GM18508 (cell line): ENCODE results near the gene CPHXL2.

ENCODE experiments used
- ATAC-seq: cut with Tn5 transposase; IDR thresholded peaks from one replicate; pipeline ENCODE4 v1.9.1; 2021; ENCODE audit warnings: moderate number of reproducible peaks; ENCODE audit not compliant: insufficient read depth, unreplicated experiment

CPHXL2 gene

DNA sequence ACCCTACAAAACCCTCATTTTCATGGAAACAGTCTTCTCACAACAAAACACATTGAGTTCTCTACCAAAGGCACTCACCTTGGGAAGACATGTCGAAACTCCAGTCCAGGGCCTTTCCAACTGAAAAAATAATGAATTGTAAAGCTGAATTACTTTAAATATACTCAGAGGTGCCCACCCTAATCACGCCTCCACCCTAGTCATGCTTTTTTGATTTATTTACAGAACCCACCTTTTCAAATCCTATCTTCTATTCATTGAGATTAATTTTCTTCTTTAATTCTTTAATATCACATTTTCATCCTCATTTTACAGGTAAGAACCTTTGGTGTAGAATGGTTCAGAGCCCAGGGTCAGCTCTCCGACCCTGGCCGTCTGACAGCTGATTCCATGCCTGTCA lies at the start of gene CPHXL2:
Gene CPHXL2 (minus strand): TSS at position 101 of the 400 bp plus-strand sequence. CDS start 10 bp downstream, at position 91.
- ATAC-seq = no peak

DNA sequence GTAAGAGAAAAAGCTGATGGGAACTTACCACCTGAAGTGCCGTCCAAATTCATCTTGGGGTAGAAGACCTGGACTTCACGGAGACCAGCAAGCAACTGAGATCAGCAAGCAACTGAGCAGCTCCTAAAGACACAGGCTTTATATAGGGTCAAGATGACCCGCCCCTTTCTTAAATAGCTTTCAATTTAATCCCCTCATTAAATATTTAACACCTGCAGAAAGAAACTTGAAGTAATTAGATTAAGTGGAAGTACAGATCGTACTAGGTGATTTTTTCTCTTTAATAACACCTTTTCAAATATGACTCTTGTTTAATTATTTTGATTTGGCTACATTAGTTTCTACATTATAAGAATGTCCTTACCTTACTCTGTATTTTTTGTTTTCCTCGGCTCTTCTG lies 49.6 kb upstream of the CPHXL2 start, which contains the start of gene CPHXL:
Gene CPHXL (minus strand): TSS at position 101 of the 400 bp plus-strand sequence. CDS start 48 bp downstream, at position 53.
- no peak for ATAC-seq

DNA sequence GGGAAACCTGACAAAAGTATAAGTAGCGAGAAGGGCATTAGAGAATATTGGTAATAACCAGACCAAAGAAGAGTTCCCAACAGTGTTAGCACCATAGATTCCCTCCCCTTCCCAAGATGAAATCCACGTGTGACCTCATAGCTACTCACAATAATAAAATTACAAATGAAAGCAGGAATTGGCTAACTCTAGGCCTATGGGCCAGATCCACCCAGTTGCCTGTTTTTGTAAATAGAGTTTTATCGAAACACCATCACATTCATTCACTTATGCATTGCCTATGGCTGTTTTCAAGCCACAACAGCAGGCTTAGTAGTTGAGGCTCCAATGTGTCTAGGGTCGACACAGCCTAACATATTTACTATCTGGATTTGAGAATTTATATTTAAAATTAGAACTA lies 41.6 kb upstream of the CPHXL2 start:
- ATAC-seq = no peak

DNA sequence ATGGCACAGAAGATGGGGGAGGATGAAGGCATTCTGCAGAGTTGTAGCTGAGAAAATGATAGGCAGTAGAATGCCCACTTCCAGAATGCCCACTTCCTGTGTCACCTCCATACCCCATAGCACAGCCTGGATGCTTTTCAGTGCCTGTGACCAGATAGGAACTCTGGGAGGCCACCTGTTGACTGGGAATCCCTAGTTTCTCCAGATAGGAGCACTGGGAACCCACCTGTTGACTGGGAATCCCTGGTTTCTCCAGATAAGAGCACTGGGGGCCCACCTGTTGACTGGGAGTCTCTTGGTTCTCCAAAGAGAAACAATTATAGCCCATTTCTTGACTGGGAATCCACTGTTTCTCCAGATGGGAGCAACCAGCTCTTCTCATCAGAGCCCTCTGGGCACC lies 37.9 kb upstream of the CPHXL2 start:
- no peak for ATAC-seq

DNA sequence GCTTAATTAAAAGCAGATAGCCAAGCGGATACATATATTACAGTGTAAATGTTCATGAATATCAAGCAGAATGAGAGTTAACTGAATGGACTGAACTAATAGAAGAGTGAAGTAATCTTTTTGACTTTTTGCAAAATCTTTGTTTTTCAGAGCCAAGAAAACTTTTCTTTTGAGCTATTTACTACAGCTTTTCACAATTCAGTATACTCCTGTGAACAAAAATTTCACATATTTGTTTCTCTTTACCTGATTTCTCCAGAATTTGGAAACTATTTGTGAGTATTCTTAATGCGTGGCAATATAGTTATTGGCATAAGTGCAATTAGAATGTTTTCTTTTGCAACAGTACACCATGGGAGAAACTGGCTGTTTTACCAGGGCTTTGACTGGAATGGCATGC lies 33.5 kb upstream of the CPHXL2 start:
- no peak for ATAC-seq

DNA sequence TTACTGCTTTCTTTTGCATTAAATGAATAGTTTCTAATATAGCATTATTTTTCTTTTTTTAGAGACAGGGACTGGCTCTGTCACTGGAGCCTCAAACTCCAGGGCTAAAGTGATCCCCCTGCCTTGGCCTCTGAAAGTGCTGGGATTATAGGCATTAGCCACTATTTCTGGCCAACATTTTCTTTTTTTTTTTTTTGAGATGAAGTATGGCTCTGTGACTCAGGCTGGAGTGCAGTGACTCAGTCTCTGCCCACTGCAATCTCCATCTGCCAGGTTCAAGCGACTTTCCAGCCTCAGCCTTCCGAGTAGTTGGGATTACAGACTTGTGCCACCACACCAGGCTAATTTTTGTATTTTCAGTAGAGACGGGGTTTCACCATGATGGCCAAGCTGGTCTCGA lies 26.5 kb upstream of the CPHXL2 start:
- no peak for ATAC-seq

DNA sequence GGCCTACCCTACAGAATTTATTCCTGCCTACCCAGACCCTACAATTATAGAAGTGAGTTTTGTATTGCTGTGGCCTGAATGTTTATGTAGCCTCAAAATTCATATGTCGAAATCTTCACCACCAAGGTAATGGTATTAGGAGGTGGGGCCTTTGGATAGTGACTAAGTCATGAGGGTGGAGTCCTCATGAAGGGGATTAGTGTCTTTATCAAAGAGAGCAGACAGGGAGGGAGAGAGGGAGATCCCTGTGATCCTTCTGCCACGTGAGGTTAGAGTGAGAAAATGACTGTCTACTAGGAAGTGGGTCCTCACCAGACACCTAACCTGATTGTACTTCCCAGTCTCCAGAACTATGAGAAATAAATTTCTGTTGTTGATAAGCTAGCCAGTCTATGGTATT lies 25.4 kb upstream of the CPHXL2 start:
- no peak for ATAC-seq

DNA sequence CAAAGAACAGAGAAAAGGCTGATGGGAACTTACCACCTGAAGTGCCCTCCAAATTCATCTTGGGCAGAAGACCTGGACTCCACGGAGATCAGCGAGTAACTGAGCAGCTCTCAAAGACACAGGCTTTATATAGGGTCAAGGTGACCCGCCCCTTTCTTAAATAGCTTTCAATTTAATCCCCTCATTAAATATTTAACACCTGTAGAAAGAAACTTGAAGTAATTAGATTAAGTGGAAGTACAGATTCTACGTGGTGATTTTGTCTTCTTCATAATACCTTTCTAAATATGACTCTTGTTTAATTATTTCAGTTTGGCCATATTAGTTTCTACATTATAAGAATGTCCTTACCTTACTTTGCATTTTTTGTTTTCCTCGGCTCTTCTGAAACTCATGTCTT lies 24.6 kb upstream of the CPHXL2 start, which contains the start of gene DUXB:
Gene DUXB (minus strand): TSS at position 101 of the 400 bp plus-strand sequence. CDS start 43 bp downstream, at position 58.
- no peak for ATAC-seq

DNA sequence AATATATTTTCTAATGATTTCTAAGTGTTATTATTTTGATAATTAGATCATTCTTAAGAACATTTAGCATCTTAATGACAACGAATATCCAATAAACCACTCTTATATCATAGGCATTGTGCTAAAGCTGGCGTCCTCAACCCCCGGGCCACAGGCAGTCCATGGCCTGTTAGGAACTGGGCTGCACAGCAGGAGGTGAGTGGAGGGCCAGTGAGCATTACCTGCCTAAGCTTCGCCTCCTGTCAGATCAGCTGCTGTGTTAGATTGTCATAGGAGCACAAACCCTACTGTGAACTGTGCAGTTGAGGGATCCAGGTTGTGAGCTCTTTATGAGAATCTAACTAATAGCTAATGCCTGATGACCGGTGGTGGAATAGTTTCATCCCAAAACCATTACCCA lies 20.8 kb upstream of the CPHXL2 start:
- ATAC-seq = no peak

DNA sequence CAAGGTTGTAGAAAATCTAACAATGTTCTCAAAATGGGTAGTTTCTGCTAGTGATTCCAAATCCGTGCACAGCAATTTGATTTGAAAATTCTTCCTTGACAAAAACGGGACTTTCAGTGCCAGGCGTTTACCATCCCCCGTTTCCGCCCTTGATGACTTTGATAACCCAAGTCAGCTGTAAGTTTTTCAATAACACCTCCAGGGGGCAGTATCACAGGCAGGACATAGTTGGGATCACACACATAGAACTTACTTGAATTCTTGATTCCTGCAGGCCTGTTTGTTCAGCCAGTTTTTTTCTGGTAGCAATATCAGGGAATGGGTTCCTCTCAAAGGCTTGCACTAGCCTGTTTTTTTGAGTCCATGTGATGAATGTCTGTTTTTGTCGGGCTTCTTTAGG lies 18.9 kb upstream of the CPHXL2 start:
- no peak for ATAC-seq

DNA sequence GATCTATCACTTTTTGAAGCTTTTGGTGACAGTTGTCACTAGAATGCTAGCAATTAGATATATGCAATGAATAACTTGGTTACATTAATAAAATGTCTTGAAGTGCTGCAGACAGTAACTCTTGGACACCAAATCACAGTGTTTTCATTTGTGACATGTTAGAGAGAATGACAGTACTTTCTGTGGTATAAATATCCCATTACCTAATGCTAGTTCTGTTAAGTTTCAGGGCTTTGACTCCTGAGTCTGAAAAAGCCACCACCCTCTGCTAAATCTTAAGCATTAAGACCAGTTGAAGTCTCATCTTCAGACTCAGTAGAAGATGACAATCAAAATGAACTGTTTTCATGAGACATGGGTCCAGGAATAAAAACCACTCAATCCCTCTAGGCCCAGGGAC lies 10.6 kb upstream of the CPHXL2 start:
- ATAC-seq = no peak

DNA sequence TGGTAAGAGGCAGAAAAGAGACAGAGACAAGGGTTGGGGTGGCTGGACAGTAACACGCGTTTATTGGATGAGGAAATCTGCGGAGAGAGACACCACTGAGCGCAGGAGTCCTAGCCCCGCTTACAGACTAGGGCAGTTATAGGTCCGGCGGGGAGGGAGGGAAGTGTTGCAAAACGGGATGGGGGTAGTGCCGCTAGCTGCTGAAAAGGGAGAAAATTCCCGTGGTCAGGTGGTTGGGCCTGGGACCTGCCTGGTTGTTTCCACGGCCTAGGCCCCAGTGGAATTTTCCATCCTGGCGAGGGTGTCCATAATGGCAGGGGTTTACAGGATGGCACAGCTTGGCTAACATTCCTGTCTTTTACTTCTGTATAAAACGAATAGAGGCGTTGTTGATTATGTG lies 5.5 kb upstream of the CPHXL2 start:
- ATAC-seq = no peak

DNA sequence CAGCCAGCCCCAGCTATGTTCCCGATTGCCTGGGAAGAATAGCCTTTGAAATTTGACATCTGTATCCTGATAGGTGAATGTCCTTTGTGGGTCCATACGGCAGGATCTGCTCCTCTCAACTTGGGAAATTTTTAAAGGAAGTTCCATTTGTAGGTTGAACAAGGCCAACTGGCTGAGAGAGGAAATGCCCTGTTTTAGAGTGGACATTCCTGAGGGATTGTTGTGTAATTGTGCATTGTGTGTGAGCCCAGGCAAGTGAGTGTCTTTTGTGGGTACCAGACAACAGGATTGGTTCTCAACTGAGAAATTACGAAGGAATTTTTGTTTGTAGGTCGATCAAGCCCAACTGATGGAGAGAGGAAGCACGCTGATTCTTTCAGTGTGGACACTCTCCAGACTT lies 2.6 kb upstream of the CPHXL2 start:
- no peak for ATAC-seq

DNA sequence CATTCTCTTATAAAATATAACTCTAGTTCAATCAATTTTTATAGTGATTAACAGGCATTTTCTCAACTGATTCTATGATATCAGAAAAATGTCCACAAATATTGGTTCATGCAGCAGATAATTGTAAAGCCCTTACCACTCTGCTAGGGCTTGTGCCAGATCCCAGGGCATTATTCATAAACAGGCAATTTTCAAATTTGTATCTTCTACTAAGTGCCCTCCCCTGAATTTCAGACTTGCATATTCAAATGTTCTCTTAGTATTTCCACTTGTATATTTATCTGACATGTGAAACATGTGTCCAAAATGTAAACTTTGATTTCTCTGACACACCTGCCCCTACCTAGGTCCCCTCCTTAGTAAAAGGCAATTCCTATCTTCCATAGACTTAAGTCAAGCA lies 9.3 kb downstream of the CPHXL2 start:
- no peak for ATAC-seq

DNA sequence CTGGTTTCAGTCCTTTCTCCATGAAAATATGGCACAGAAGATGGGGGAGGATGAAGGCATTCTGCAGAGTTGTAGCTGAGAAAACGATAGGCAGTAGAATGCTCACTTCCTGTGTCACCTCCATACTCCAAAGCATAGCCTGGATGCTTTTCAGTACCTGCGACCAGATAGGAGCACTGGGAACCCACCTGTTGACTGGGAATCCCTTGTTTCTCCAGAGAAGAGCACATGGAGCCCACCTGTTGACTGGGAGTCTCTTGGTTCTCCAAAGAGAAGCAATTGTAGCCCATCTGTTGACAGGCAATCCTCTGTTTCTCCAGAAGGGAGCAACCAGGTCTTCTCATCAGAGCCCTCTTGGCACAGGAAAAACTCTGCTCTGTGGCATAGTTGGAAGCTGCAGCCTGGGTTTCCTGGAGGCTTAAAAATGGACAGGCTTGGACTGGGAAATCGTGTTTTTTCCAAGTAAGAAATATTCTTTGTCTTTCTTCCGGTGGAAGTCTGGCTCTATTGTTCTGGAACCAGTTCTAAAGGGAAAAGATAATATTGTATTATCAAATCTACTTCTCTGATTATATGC lies 16.0 kb downstream of the CPHXL2 start:
- no peak for ATAC-seq

DNA sequence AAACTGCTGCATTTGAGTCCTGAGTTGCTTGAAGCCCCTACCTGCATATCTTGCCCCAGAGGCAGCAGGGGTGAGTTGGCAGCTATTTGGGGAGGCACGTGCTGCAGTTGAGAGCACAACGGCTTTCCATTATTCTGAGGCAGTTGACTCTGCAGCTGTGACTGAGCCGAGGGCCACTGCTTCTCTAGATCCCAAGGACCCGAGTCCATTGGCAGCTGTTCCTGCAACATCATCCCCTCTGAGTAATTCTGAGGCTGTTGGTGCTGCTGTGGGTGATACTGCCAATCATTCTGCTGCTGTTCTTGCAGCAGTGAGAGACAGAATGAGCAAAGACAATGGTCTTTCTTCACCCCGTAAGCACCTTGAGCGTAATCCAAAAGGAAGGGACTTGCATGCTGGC lies 16.5 kb downstream of the CPHXL2 start:
- ATAC-seq = no peak

DNA sequence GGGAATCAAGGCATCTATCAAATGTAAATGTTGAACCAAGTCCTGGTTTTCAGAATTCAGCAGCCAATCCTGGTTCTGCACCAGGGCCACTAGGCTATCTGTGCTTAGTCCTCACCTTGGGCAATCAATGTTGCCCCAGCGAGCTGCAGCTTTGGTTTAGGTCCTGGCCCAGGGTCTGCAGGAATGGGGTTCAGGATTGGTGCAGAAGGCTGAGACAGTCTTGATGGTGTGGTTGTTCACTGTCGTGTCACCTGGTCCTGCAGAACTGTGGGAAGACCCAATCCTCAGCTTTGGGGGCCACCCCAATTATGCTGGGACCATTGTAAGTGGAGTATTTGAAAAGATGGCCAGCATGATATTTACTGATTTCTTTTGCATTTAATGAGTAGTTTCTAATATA lies 18.6 kb downstream of the CPHXL2 start:
- no peak for ATAC-seq

DNA sequence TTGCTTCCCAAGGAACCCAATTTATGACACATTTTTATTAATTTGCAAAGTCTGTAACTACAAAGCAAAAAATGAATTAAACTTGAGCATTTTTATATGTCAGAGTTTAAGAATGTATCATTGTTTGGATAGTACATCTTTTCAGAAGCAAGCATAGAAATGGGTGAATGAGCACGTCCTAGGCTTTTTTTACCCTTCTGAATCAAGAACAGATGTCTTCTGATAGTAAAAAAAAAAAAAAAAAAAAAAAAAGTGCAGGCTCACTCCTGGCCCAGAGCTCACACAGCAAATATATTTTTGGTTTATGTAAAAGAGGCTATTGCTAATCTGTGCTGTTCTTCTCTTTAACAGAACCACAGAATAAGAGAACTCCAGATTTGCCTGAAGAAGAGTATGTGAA lies 22.9 kb downstream of the CPHXL2 start:
- no peak for ATAC-seq

DNA sequence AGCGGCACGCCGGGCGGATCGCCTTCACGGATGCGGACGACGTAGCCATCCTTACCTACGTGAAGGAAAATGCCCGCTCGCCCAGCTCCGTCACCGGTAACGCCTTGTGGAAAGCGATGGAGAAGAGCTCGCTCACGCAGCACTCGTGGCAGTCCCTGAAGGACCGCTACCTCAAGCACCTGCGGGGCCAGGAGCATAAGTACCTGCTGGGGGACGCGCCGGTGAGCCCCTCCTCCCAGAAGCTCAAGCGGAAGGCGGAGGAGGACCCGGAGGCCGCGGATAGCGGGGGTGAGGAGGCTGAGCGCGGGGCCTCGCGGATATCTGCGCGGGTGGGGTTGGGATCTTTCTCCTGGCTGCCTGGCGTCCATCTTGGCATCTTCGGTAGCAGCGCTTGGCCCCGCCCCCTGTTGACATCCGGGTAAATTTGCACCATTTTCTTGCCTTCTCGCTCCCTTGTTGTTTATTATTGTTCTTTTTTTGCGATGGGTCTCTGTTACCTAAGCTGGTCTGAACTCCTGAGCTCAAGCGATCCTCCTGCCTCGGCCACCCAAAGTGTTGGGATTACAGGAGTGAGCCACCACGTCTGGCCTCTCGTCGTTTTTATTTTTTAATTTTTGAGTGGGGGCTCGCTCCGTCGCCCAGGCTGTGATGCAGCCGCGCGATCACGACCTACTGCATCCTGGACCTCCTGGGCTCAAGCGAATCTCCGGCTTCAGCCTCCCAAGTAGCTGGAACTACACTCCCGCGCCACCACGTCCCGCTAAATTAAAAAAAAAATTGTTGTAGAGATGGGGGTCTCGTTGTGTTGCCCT lies 28.3 kb downstream of the CPHXL2 start:
- ATAC-seq = peak; percentile 21

DNA sequence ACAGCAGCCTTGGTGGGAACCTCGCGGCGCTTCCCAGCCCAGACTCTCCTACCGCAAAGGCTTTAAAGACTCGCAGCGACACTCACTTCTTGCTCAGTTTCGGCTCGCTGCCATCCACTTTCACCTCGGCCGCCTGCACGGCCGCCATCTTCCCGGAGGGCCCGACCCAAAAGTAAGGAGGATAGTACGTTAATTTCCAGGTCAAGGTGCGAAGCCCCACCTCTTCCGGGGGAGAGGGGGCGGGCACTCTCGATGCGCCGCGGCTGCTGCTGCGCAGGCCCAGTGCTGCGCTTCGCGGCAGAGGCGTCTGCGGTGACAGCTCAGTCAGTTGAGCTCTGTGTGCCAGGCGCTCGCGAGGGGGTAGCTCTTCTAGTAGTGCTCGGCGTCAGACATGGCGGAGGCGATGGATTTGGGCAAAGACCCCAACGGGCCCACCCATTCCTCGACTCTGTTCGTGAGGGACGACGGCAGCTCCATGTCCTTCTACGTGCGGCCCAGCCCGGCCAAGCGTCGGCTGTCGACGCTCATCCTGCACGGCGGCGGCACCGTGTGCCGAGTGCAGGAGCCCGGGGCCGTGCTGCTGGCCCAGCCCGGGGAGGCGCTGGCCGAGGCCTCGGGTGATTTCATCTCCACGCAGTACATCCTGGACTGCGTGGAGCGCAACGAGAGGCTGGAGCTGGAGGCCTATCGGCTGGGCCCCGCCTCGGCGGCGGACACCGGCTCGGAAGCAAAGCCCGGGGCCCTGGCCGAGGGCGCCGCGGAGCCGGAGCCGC lies 29.1 kb downstream of the CPHXL2 start, which contains the start of the genes KARS1 and TERF2IP:
Gene KARS1 (minus strand): TSS at position 174 of the 773 bp plus-strand sequence. CDS start 26 bp downstream, at position 148.
Gene TERF2IP (plus strand): TSS at position 282 of the 773 bp plus-strand sequence. CDS start 110 bp downstream, at position 392.
- peak; percentile 70 for ATAC-seq

DNA sequence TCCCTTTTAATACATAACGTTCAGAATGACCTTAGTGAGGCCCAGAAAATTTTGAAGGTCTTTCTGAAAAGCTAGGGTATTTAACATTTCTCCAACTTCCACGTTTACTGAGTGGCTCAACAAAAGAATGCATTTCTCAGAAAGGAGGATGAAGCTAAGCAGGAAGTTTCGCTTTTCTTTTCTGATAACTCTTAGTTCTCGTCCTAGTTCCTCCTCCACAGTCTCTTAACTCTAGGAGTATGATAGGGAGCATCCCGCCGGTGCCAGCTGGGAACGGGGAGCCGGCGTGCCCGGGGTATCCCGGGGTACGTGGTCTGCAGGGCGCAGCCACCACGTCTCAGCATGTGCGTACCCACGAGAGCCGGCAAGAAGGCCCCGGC lies 29.7 kb downstream of the CPHXL2 start:
- ATAC-seq = peak; percentile 12
